ENCODE data around the gene TRPC5OS.

The TRPC5OS gene

DNA sequence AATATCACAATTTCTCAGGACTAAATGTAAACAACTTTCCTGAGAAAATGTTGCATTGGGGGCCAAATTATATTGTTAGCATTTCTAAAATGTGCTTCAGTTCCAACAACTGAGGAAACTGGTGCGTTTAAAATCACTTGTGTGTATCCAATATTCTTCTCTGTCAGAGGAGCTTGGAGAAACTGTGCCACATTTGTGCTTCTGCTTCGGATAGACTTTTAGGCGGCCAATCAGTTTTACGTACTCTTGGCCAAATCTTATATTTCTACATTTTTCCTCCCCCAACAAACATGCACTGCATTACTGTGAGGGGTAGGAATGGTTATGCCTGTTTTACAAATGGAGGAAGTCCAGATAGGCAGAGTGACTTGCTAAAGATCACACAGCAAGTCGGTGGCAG, 27.4 kb upstream of the TRPC5OS start:
- no peak overlapping the region for H3K27ac ChIP-seq (ENCODE audit: low read depth, low read length)
- H3K36me3 ChIP-seq (ENCODE audit: control insufficient read depth, low read length): no peaks in the 10 kb centered on the region
- no peaks in the 10 kb centered on the region for H3K4me1 ChIP-seq (ENCODE audit: control insufficient read depth, low read length)

DNA sequence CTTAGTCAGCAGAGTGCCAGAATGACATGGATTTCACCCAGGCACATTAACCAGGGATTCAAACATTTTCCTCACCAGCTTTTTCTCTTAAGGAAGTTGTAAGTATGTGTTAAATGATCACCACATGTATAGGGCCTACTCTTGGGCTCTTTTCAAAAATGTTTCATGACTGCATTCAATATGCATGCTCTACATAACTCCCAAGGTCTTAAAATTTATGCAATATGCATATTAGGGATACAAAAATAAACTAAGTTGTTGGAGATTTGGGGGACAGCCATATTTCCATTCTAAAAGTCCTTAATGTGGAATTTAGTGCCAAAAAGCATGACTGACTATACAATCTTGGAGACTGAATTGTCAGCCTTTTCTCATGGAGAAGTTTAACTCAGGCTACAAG, 25.0 kb upstream of the TRPC5OS start:
- no peaks in the 10 kb centered on the region for H3K36me3 ChIP-seq (ENCODE audit: control insufficient read depth, low read length)
- no peaks in the 10 kb centered on the region for H3F3A ChIP-seq (ENCODE audit: control insufficient read depth, insufficient read depth)
- H3K9me2 ChIP-seq (replicated peaks; ENCODE audit: control insufficient read depth, low read length): no peaks in the 10 kb centered on the region
- H3K79me2 ChIP-seq (ENCODE audit: control insufficient read depth, low read length): no peaks in the 10 kb centered on the region
- no peaks in the 10 kb centered on the region for H4K20me1 ChIP-seq (ENCODE audit: control insufficient read depth, insufficient read depth, low read depth, low read length)
- H3K27ac ChIP-seq (ENCODE audit: low read depth, low read length): no peak overlapping the region
- H3K4me2 ChIP-seq (ENCODE audit: low read length): no peak overlapping the region
- H3K27me3 ChIP-seq (ENCODE audit: control insufficient read depth, low read length): no peaks in the 10 kb centered on the region
- no peak overlapping the region for H3K4me3 ChIP-seq (ENCODE audit: low read length)
- no peaks in the 10 kb centered on the region for H3K9me3 ChIP-seq (ENCODE audit: control insufficient read depth, insufficient read depth, low read length)
- no peaks in the 10 kb centered on the region for H3K4me1 ChIP-seq (ENCODE audit: control insufficient read depth, low read length)
- no peak for TF ChIP-seq EZH2phosphoT487 (IDR thresholded peaks at IDR 0.05; ENCODE audit: borderline replicate concordance, low read length)
- TF ChIP-seq, protein P1, sequence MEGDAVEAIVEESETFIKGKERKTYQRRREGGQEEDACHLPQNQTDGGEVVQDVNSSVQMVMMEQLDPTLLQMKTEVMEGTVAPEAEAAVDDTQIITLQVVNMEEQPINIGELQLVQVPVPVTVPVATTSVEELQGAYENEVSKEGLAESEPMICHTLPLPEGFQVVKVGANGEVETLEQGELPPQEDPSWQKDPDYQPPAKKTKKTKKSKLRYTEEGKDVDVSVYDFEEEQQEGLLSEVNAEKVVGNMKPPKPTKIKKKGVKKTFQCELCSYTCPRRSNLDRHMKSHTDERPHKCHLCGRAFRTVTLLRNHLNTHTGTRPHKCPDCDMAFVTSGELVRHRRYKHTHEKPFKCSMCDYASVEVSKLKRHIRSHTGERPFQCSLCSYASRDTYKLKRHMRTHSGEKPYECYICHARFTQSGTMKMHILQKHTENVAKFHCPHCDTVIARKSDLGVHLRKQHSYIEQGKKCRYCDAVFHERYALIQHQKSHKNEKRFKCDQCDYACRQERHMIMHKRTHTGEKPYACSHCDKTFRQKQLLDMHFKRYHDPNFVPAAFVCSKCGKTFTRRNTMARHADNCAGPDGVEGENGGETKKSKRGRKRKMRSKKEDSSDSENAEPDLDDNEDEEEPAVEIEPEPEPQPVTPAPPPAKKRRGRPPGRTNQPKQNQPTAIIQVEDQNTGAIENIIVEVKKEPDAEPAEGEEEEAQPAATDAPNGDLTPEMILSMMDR (IDR thresholded peaks at IDR 0.05; ENCODE audit: low read depth, low read length, poor library complexity, severe bottlenecking): no peak

More for the DNA sequence above, 27.4 kb upstream of the TRPC5OS start:
- Histone ChIP-seq H3K4me2 (ENCODE audit: low read length) (no peak overlapping the region), H3K4me3 (ENCODE audit: low read length) (no peak overlapping the region), H3K79me2 (ENCODE audit: control insufficient read depth, low read length) (no peaks in the 10 kb centered on the region), H4K20me1 (ENCODE audit: control insufficient read depth, insufficient read depth, low read depth, low read length) (no peaks in the 10 kb centered on the region), H3K9me3 (ENCODE audit: control insufficient read depth, insufficient read depth, low read length) (no peaks in the 10 kb centered on the region), H3F3A (ENCODE audit: control insufficient read depth, insufficient read depth) (no peaks in the 10 kb centered on the region), H3K9me2 (replicated peaks; ENCODE audit: control insufficient read depth, low read length) (no peaks in the 10 kb centered on the region), H3K27me3 (ENCODE audit: control insufficient read depth, low read length) (no peaks in the 10 kb centered on the region)
- TF ChIP-seq EZH2phosphoT487 (IDR thresholded peaks at IDR 0.05; ENCODE audit: borderline replicate concordance, low read length): no peak
- TF ChIP-seq, protein P1 (IDR thresholded peaks at IDR 0.05; ENCODE audit: low read depth, low read length, poor library complexity, severe bottlenecking): no peak

DNA sequence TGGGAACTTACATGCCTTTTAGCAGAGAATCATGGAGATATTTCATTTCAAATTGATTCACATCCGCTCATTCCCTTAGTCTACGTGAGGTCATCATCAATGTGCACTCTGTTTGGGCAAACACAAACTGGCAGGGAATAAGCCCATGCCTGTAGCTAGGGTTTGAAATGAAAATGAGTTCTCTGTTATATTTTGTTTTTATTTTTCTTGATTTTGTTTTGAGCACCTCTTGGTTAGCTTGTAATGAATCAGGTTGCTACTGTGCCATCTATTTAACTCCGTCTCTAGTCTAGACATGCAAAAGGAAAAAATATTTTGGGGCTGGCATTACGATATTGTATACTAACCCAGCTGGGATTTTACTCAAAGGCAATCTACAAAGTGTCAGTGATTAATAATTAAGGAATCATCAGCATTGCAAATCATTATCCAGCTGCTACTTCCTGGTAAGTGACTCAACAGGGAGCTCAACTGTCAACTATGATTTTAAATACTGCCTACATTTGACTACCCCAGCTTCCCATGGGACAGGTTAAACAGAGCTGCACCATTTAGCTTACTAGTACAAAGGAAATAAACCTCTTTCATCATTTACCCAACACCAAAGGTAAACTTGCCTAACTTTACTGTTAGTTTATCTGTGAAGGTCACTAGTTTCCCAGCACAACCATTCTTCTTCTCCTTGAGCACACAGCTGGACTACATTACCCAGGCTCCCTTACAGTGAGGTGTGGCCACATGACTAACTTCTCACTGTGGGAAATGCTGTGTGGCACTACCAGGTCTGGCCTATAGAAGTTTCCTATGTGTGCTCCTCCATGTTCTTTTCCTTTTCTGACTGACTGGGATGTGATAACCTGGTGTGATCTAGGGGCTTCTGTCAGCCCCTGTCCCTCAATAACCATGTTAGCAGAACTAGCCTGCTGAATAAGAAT, 21.2 kb upstream of the TRPC5OS start:
- no peaks in the 10 kb centered on the region for H3K9me3 ChIP-seq (ENCODE audit: control insufficient read depth, insufficient read depth, low read length)
- no peaks in the 10 kb centered on the region for H3K36me3 ChIP-seq (ENCODE audit: control insufficient read depth, low read length)
- H3K4me1 ChIP-seq (ENCODE audit: control insufficient read depth, low read length): no peaks in the 10 kb centered on the region
- no peak overlapping the region for H3K27ac ChIP-seq (ENCODE audit: low read depth, low read length)
- no peaks in the 10 kb centered on the region for H3K79me2 ChIP-seq (ENCODE audit: control insufficient read depth, low read length)
- H3F3A ChIP-seq (ENCODE audit: control insufficient read depth, insufficient read depth): no peaks in the 10 kb centered on the region
- no peaks in the 10 kb centered on the region for H4K20me1 ChIP-seq (ENCODE audit: control insufficient read depth, insufficient read depth, low read depth, low read length)
- H3K27me3 ChIP-seq (ENCODE audit: control insufficient read depth, low read length): no peaks in the 10 kb centered on the region
- H3K9me2 ChIP-seq (replicated peaks; ENCODE audit: control insufficient read depth, low read length): no peaks in the 10 kb centered on the region
- no peak overlapping the region for H3K4me3 ChIP-seq (ENCODE audit: low read length)
- no peak overlapping the region for H3K4me2 ChIP-seq (ENCODE audit: low read length)
- TF ChIP-seq EZH2phosphoT487 (IDR thresholded peaks at IDR 0.05; ENCODE audit: borderline replicate concordance, low read length): no peak
- TF ChIP-seq, protein P1 (IDR thresholded peaks at IDR 0.05; ENCODE audit: low read depth, low read length, poor library complexity, severe bottlenecking): no peak

All from DOHH2 (cell line).